GM13977 (cell line): ENCODE measurements around the gene ZER1.

Source experiments
- DNase-seq: peaks from one replicate; pipeline ENCODE4 v3.0.0; 2012; ENCODE audit warnings: low spot score
- in situ Hi-C: fragments of 300-500 bp; cut with MboI; formaldehyde crosslinking; loops from one replicate; pipeline ENCODE4 v1.12.0; 2022; ENCODE audit warnings: low sequenced_read_pairs, low pct_unique_long_range_greater_than_20kb, mixed read lengths, inconsistent platforms; ENCODE audit not compliant: unreplicated experiment
- TF ChIP-seq, protein P1 (sequence below): IDR thresholded peaks from 2 replicates; pipeline ENCODE4 v1.5.1; 2012; ENCODE audit warnings: mild to moderate bottlenecking, control low read depth; ENCODE audit not compliant: insufficient read depth; ENCODE audit errors: extremely low read depth, missing control alignments

Gene ZER1

DNA sequence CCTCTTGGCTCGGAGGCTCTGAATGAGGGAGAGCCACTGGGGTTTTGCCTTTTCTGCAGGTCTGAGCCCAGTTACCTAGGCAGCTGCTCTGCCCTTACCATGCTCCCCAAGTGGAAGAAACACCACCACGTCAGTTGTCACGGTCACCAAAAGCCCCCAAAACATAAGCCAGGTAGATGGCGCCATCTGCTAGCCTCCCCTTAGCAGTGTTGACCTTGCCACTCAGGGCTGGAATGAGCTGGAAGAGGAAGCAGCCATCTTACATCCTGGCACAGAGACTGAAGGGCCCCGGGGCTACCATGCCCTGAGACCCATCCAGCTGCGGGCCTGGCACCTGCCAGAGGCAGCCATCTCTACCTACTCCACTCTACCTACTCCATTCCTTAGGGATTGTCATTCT lies 7.4 kb downstream of the ZER1 start:
- in situ Hi-C loops: no loop called here
- TF ChIP-seq, protein P1, sequence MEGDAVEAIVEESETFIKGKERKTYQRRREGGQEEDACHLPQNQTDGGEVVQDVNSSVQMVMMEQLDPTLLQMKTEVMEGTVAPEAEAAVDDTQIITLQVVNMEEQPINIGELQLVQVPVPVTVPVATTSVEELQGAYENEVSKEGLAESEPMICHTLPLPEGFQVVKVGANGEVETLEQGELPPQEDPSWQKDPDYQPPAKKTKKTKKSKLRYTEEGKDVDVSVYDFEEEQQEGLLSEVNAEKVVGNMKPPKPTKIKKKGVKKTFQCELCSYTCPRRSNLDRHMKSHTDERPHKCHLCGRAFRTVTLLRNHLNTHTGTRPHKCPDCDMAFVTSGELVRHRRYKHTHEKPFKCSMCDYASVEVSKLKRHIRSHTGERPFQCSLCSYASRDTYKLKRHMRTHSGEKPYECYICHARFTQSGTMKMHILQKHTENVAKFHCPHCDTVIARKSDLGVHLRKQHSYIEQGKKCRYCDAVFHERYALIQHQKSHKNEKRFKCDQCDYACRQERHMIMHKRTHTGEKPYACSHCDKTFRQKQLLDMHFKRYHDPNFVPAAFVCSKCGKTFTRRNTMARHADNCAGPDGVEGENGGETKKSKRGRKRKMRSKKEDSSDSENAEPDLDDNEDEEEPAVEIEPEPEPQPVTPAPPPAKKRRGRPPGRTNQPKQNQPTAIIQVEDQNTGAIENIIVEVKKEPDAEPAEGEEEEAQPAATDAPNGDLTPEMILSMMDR: no peak
- no peak for DNase-seq

DNA sequence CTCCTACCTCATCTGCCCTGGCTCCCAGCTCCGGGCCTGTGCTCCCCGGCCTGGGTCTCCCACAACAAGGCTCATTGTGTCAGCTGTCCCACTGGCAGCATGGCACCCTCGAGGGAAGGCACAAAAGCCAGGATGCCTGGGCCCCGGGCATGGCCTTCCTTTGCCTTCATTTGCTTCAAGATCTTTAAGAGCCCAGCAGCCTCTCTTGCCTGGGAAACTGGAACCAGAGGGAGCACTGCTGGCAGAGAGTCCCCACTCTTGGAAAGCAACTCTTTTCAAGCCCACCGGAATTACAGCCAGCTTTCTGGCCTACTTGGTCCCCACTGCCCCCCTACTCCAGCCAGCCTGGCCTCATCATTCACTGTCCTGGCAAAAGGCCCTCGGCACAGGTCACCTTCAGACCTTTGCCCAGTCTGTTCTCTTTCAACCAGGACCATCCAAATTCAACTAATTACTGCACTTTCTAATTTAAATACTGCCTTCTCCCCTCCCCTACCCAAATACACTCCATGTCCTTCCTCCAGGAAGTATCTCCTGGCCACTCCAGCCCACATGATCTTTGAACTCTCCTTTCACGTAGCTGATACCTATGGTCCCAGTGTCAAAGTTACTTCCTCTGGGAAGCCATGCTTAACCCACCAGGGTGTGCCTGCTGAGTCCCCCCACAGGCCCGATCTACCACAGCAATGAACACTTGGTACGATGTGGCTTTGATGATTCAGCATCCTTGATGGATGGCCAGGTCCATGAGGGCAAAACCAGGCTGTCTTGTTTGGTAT lies 8.9 kb downstream of the ZER1 start:
- in situ Hi-C loops: no loop called here
- TF ChIP-seq, protein P1: no peak
- DNase-seq: no peak

DNA sequence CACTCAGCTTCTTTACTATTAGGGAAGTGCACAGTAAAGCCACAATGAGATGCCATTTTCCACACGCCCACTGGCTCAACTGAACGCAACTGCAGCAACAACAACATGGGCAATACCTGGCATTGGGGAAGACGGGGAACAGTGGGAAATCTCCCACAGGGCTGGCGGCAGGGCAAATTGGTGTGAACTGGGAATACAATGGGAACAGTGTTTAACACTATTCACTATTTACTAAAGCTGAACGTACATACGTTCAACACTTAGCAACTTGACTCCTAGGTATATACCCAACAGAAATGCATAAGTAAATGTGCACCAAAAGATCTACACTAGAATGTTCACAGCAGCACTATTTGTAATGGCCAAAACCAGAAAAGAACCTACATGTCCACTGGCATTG lies 14.1 kb downstream of the ZER1 start:
- in situ Hi-C loops: no loop called here

DNA sequence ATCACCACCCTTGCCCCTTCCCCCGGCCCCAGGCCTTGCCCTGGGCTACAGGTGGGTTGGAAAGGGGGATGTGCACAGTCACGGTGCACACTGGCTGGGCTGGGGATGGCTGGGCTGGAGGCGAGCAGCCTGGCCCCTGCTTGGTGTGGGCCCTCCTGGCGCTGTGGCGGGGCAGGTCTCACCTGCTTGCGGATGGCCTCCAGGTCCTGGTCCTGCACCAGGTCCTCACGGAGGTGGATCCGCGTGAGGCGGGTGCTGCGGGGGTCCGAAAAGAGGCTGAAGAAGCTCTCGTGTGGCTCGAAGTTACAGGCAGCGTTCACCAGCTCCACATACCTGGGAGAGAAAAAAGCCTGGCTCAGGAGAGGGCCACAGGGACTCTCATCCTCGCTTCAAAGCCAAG lies 18.1 kb downstream of the ZER1 start:
- no peak for DNase-seq

More for the DNA sequence above, 14.1 kb downstream of the ZER1 start:
- DNase-seq: no peak
- TF ChIP-seq, protein P1: no peak

DNA sequence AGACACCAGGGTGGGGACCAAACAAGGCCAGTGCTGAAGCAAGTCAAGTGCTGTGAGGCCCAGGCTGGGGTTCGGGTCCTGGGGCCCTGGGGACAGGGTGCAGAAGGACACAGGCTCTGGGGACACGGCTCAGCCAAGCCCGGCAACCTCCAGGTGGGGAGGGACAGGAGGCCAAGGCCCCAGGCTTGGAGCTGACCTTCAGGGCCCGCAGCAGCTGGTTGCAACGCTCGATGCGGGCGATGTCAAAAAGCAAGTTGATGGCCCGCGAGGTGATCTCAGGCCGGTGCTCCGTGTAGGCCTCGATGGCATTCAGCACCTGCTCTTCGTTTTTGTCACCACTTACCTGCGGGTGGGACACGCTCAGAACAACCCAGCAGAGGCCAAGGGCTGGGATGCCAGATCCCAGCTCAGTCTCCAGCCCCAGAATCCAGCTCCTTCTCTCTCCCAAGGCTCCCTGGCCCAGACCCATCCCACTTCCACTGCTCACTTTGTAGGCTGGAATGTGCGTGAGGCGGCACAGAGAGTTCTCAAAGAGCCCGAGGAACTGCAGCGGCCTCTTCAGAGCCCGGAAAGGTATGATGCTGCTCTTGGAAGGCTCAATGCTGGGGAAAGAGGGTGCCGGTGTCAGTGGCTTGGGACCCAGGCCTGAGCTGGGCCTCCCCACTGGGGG lies 20.7 kb downstream of the ZER1 start:
- TF ChIP-seq, protein P1: no peak
- DNase-seq: no peak
- in situ Hi-C loops: no loop called here

More for the DNA sequence above, 18.1 kb downstream of the ZER1 start:
- TF ChIP-seq, protein P1: no peak
- in situ Hi-C loops: no loop called here

DNA sequence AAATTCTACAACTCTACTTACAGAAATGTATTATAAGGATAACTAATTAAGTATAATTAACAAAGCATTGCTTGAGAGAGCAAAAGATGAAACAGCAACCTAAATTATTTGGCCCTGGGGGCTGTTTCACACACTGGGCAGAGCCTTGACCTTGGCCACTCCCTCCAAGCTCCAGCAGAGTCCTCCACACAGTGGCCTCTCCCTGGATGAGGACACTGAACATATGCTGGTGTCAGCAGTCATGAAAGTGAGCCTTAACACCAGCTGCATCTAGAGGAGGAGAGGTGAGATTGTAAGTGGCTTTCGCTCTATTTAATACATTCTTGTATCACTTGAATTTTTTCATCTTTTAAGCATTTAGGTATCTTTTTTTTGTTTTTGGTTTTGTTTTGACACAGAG lies 24.5 kb downstream of the ZER1 start:
- TF ChIP-seq, protein P1: no peak
- in situ Hi-C loops: no loop called here
- DNase-seq: no peak
